ENCODE measurements around the gene KIF5B. TPM values are rescaled to one million over a fixed set of nuclear protein-coding genes. Genes with fewer than 3 reads are reported as not detected.
"Not testable (repeated sequence)": the region's sequence is repeated elsewhere in the genome, so short reads cannot be mapped to it uniquely, and the experiment has no call there.

The KIF5B gene
- total RNA-seq, 2 experiments from 2014 or later, result 63.8 to 81.3 TPM

- TF ChIP-seq, protein P1, sequence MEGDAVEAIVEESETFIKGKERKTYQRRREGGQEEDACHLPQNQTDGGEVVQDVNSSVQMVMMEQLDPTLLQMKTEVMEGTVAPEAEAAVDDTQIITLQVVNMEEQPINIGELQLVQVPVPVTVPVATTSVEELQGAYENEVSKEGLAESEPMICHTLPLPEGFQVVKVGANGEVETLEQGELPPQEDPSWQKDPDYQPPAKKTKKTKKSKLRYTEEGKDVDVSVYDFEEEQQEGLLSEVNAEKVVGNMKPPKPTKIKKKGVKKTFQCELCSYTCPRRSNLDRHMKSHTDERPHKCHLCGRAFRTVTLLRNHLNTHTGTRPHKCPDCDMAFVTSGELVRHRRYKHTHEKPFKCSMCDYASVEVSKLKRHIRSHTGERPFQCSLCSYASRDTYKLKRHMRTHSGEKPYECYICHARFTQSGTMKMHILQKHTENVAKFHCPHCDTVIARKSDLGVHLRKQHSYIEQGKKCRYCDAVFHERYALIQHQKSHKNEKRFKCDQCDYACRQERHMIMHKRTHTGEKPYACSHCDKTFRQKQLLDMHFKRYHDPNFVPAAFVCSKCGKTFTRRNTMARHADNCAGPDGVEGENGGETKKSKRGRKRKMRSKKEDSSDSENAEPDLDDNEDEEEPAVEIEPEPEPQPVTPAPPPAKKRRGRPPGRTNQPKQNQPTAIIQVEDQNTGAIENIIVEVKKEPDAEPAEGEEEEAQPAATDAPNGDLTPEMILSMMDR (conservative IDR thresholded peaks at IDR 0.05; ENCODE audit: low read length), result no peak
- TF ChIP-seq EZH2phosphoT487 (IDR thresholded peaks at IDR 0.05; ENCODE audit: borderline replicate concordance, low read depth, low read length), result no peak
- Histone ChIP-seq H3K9me3 (ENCODE audit: low read length) (no peaks in the 10 kb centered on the region), H4K20me1 (ENCODE audit: insufficient read depth, low read length) (no peaks in the 10 kb centered on the region), H3K36me3 (ENCODE audit: insufficient read depth, low read length) (no peaks in the 10 kb centered on the region), H3K4me2 (ENCODE audit: low read length) (no peak overlapping the region), H3K79me2 (ENCODE audit: insufficient read depth, low read depth, low read length) (no peaks in the 10 kb centered on the region), H3K4me1 (ENCODE audit: insufficient read depth, low read length, poor library complexity, severe bottlenecking) (no peaks in the 10 kb centered on the region), H3K4me3 (ENCODE audit: low read depth, low read length, poor library complexity, severe bottlenecking) (no peak overlapping the region), H2AFZ (ENCODE audit: low read length) (no peak overlapping the region), H3K27ac (ENCODE audit: low read depth, low read length, poor library complexity, severe bottlenecking) (no peak overlapping the region), H3K9me2 (ENCODE audit: insufficient read depth, low read length) (no peaks in the 10 kb centered on the region)
- intact Hi-C loops (cut with micrococcal nuclease; ENCODE audit: unreplicated experiment), result no loop called here
- BruUV-seq (replicated peaks), result no TSS peak
- POLR2A ChIA-PET, result no interaction called here
- no peak for DNase-seq (ENCODE audit: low spot score)
- CTCF ChIA-PET (ENCODE audit: unreplicated experiment), result no interaction called here
Observed at GRCh38 chr10:32104622-32105509, 48.6 kb upstream of the KIF5B start.

DNA sequence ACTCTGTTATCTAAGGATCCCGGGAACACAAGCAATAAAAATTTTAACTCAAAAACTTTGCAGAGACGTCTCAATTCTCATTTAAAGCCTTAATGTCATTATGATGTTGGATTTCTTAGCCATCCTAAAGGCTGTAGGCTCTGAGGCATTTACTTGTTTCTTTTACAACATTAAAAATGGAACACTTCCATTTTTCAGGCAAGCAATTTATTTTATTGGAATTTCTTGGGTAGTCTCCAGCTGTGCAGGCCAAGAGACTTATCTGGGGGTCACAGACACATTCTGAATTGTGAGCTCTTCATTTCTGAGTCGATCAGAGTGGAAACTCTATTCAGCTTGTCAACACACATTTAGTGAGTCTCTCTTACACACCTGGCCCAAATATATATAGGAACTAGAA is 48.0 kb upstream of the KIF5B start:
- H3K79me2 ChIP-seq (ENCODE audit: insufficient read depth, low read depth, low read length), result no peaks in the 10 kb centered on the region
- H3K36me3 ChIP-seq (ENCODE audit: insufficient read depth, low read length), result no peaks in the 10 kb centered on the region
- ChIA-PET CTCF (ENCODE audit: unreplicated experiment) (no interaction called here), POLR2A (no interaction called here)
- intact Hi-C loops (cut with micrococcal nuclease; ENCODE audit: unreplicated experiment), result no loop called here
- BruUV-seq (replicated peaks), result no TSS peak
- TF ChIP-seq, protein P1 (conservative IDR thresholded peaks at IDR 0.05; ENCODE audit: low read length), result no peak
- no peak for TF ChIP-seq EZH2phosphoT487 (IDR thresholded peaks at IDR 0.05; ENCODE audit: borderline replicate concordance, low read depth, low read length)
- H4K20me1 ChIP-seq (ENCODE audit: insufficient read depth, low read length), result no peaks in the 10 kb centered on the region
- no peak overlapping the region for H3K4me2 ChIP-seq (ENCODE audit: low read length)
- no peaks in the 10 kb centered on the region for H3K9me2 ChIP-seq (ENCODE audit: insufficient read depth, low read length)
- H3K4me3 ChIP-seq (ENCODE audit: low read depth, low read length, poor library complexity, severe bottlenecking), result no peak overlapping the region
- DNase-seq (ENCODE audit: low spot score), result no peak
- H3K9me3 ChIP-seq (ENCODE audit: low read length), result no peaks in the 10 kb centered on the region
- H3K4me1 ChIP-seq (ENCODE audit: insufficient read depth, low read length, poor library complexity, severe bottlenecking), result no peaks in the 10 kb centered on the region
- H3K27ac ChIP-seq (ENCODE audit: low read depth, low read length, poor library complexity, severe bottlenecking), result no peak overlapping the region
- H2AFZ ChIP-seq (ENCODE audit: low read length), result no peak overlapping the region

GRCh38 chr10:32103721-32104120 is 47.5 kb upstream of the KIF5B start:
- Histone ChIP-seq H3K9me3 (ENCODE audit: low read length) (no peaks in the 10 kb centered on the region), H3K36me3 (ENCODE audit: insufficient read depth, low read length) (no peaks in the 10 kb centered on the region), H4K20me1 (ENCODE audit: insufficient read depth, low read length) (no peaks in the 10 kb centered on the region), H3K4me2 (ENCODE audit: low read length) (no peak overlapping the region), H3K27ac (ENCODE audit: low read depth, low read length, poor library complexity, severe bottlenecking) (no peak overlapping the region), H2AFZ (ENCODE audit: low read length) (no peak overlapping the region), H3K79me2 (ENCODE audit: insufficient read depth, low read depth, low read length) (no peaks in the 10 kb centered on the region), H3K4me3 (ENCODE audit: low read depth, low read length, poor library complexity, severe bottlenecking) (no peak overlapping the region), H3K4me1 (ENCODE audit: insufficient read depth, low read length, poor library complexity, severe bottlenecking) (no peaks in the 10 kb centered on the region), H3K9me2 (ENCODE audit: insufficient read depth, low read length) (no peaks in the 10 kb centered on the region)
- no TSS peak for BruUV-seq (replicated peaks)
- ChIA-PET CTCF (ENCODE audit: unreplicated experiment) (no interaction called here), POLR2A (no interaction called here)
- DNase-seq (ENCODE audit: low spot score), result no peak
- TF ChIP-seq EZH2phosphoT487 (IDR thresholded peaks at IDR 0.05; ENCODE audit: borderline replicate concordance, low read depth, low read length), result no peak
- TF ChIP-seq, protein P1 (conservative IDR thresholded peaks at IDR 0.05; ENCODE audit: low read length), result no peak
- intact Hi-C loops (cut with micrococcal nuclease; ENCODE audit: unreplicated experiment), result no loop called here

DNA sequence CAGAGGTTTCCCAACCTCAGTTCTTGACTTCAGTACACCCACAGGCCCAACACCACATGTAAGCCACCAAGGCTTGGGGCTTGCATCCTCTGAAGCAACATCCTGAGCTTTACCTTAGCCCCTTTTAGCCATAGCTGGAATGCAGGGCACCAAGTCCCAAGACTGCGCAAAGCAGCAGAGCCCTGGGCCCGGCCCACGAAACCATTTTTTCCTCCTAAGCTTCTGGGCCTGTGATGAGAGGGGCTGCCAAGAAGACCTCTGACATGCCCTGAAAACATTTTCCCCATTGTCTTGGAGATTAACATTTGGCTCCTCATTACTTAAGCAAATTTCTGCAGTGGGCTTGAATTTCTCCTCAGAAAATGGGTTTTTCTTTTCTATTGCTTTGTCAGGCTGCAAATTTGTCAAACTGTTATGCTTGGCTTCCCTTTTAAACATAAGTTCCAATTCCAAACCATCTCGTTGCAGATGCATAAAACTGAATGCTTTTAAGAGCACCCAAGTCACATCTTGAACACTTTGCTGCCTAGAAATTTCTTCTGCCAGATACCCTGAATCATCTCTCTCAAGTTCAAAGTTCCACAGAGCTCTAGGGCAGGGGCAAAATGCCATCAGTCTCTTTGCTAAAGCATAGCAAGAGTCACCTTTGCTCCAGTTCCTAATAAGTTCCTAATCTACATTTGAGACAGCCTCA is 42.5 kb upstream of the KIF5B start:
- BruUV-seq (replicated peaks); H3K9me2 ChIP-seq (ENCODE audit: insufficient read depth, low read length); H3K36me3 ChIP-seq (ENCODE audit: insufficient read depth, low read length); H3K4me2 ChIP-seq (ENCODE audit: low read length); intact Hi-C loops (cut with micrococcal nuclease; ENCODE audit: unreplicated experiment); CTCF ChIA-PET (ENCODE audit: unreplicated experiment); DNase-seq (ENCODE audit: low spot score); H3K79me2 ChIP-seq (ENCODE audit: insufficient read depth, low read depth, low read length); H3K9me3 ChIP-seq (ENCODE audit: low read length); H3K4me1 ChIP-seq (ENCODE audit: insufficient read depth, low read length, poor library complexity, severe bottlenecking); H3K27ac ChIP-seq (ENCODE audit: low read depth, low read length, poor library complexity, severe bottlenecking); H2AFZ ChIP-seq (ENCODE audit: low read length); H4K20me1 ChIP-seq (ENCODE audit: insufficient read depth, low read length); H3K4me3 ChIP-seq (ENCODE audit: low read depth, low read length, poor library complexity, severe bottlenecking): not testable (repeated sequence)
- POLR2A ChIA-PET, result interaction anchor here (0.5 kb wide), 1 partner anchor 39 kb away, joined by 3 read pairs; no protein-coding TSS in a partner anchor
